GM15510 (cell line): ENCODE data around the gene WDR36.

Experiments
- POLR2A ChIP-seq: IDR thresholded peaks from 3 replicates; pipeline ENCODE4 v1.6.1; 2011; ENCODE audit warnings: borderline replicate concordance; ENCODE audit not compliant: insufficient read length; ENCODE audit errors: extremely low read depth

WDR36 gene

GRCh38 chr5:111092062-111092853 lies at the start of gene WDR36:
Gene WDR36, plus strand, starts transcription at chr5:111092348. Its CDS starts 109 bp downstream, at chr5:111092457.
- peak; percentile 77 for TF ChIP-seq POLR2A

- TF ChIP-seq POLR2A, result no peak
These were observed 48.2 kb upstream of the WDR36 start for GRCh38 chr5:111043712-111044506.

GRCh38 chr5:111058064-111058463 lies 34.1 kb upstream of the WDR36 start:
- TF ChIP-seq POLR2A, result no peak

- no peak for TF ChIP-seq POLR2A
These were observed 32.0 kb upstream of the WDR36 start for GRCh38 chr5:111060169-111060568.

GRCh38 chr5:111061618-111062017 lies 30.5 kb upstream of the WDR36 start:
- TF ChIP-seq POLR2A, result no peak

GRCh38 chr5:111063709-111064322 lies 28.3 kb upstream of the WDR36 start:
- no peak for TF ChIP-seq POLR2A

GRCh38 chr5:111066261-111066938 lies 25.7 kb upstream of the WDR36 start:
- no peak for TF ChIP-seq POLR2A

- no peak for TF ChIP-seq POLR2A
These were observed 23.9 kb upstream of the WDR36 start for GRCh38 chr5:111068213-111068612.

- no peak for TF ChIP-seq POLR2A
These were observed 22.3 kb upstream of the WDR36 start for GRCh38 chr5:111069839-111070238.

GRCh38 chr5:111070272-111071134 lies 21.6 kb upstream of the WDR36 start:
- no peak for TF ChIP-seq POLR2A

GRCh38 chr5:111071413-111071812 lies 20.7 kb upstream of the WDR36 start, which contains the start of gene TSLP:
Gene TSLP, plus strand, starts transcription at chr5:111071713. Its CDS starts 178 bp downstream, at chr5:111071891.
- TF ChIP-seq POLR2A, result no peak

GRCh38 chr5:111072949-111073682 lies 19.0 kb upstream of the WDR36 start:
- TF ChIP-seq POLR2A, result no peak

- no peak for TF ChIP-seq POLR2A
These were observed 17.9 kb upstream of the WDR36 start for GRCh38 chr5:111074244-111074643.
